IMR-90 (cell line): Measurements from ENCODE around the gene MPP2. TPM values are rescaled to one million over a fixed set of nuclear protein-coding genes. Genes with fewer than 3 reads are reported as not detected.

Experiments
- ATAC-seq: fragments of 200-7000 bp; cut with Tn5 transposase; 2 replicates; pipeline ENCODE4 v1.9.1; 2020; ENCODE audit warnings: low read depth, mild to moderate bottlenecking, moderate library complexity
- BruUV-seq: library from RNA; stranded (reverse); fragments of 400-500 nt; replicated peaks from 2 replicates; lab custom pipeline; 2021; lab: Mats Ljungman, UMichigan
- CTCF ChIA-PET: fragments of 300-600 bp; formaldehyde crosslinking; extraction: SDS; loops from one replicate; lab custom pipeline; 2021; ENCODE audit warnings: antibody characterized with exemption; lab: Yijun Ruan, JAX
- POLR2A ChIA-PET: fragments of 300-600 bp; sonication (Branson Sonifier 250); formaldehyde crosslinking; loops from one replicate; lab custom pipeline; 2022; ENCODE audit warnings: antibody characterized with exemption; ENCODE audit not compliant: unreplicated experiment; lab: Charles Lee
- DNase-seq: peaks from one replicate; pipeline ENCODE4 v3.0.0; 2013
- H2AFZ ChIP-seq: replicated peaks from 2 replicates; pipeline ENCODE3; 2013; ENCODE audit warnings: low read length, mild to moderate bottlenecking; ENCODE audit not compliant: poor library complexity
- H2AK5ac ChIP-seq: 2 replicates; pipeline ENCODE4 v1.6.1; 2013; ENCODE audit warnings: low read depth, low read length, inconsistent platforms
- H2AK9ac ChIP-seq: replicated peaks from 2 replicates; pipeline ENCODE3; 2013; ENCODE audit warnings: mild to moderate bottlenecking, low read depth, low read length, moderate library complexity; ENCODE audit not compliant: poor library complexity
- H2BK120ac ChIP-seq: 2 replicates; pipeline ENCODE4 v1.6.1; 2013; ENCODE audit warnings: low read depth, low read length, inconsistent platforms
- H2BK15ac ChIP-seq: 3 replicates; pipeline ENCODE4 v1.6.1; 2013; ENCODE audit warnings: low read depth, low read length, inconsistent platforms
- H2BK20ac ChIP-seq: 2 replicates; pipeline ENCODE4 v1.6.1; 2013; ENCODE audit warnings: low read depth, mild to moderate bottlenecking, inconsistent platforms, low read length, moderate library complexity
- H2BK5ac ChIP-seq: 2 replicates; pipeline ENCODE4 v1.6.1; 2013; ENCODE audit warnings: mild to moderate bottlenecking, low read depth, low read length, inconsistent platforms; ENCODE audit not compliant: poor library complexity, severe bottlenecking
- H3K14ac ChIP-seq: replicated peaks from 2 replicates; pipeline ENCODE4 v1.6.1; 2013; ENCODE audit warnings: low read depth, low read length, inconsistent platforms
- H3K18ac ChIP-seq: 2 replicates; pipeline ENCODE4 v1.6.1; 2013; ENCODE audit warnings: low read depth, low read length, control low read depth
- H3K23ac ChIP-seq: 2 replicates; pipeline ENCODE4 v1.6.1; 2013; ENCODE audit warnings: low read depth, low read length, inconsistent platforms
- H3K27ac ChIP-seq: 2 replicates; pipeline ENCODE4 v1.5.1; 2013; ENCODE audit warnings: mild to moderate bottlenecking, control low read depth, low read length; ENCODE audit not compliant: insufficient read depth
- H3K27me3 ChIP-seq: 2 replicates; pipeline ENCODE4 v1.6.1; 2013; ENCODE audit warnings: low read length; ENCODE audit not compliant: control insufficient read depth, insufficient read depth
- H3K36me3 ChIP-seq: 2 replicates; pipeline ENCODE4 v1.6.1; 2013; ENCODE audit warnings: low read length, mixed read lengths; ENCODE audit not compliant: control insufficient read depth, insufficient read depth
- H3K4ac ChIP-seq: 2 replicates; pipeline ENCODE4 v1.6.1; 2013; ENCODE audit warnings: low read depth, low read length, inconsistent platforms
- H3K4me1 ChIP-seq: 2 replicates; pipeline ENCODE4 v1.6.1; 2013; ENCODE audit warnings: low read length, mixed read lengths; ENCODE audit not compliant: control insufficient read depth, insufficient read depth
- H3K4me2 ChIP-seq: 2 replicates; pipeline ENCODE4 v1.6.1; 2013; ENCODE audit warnings: low read depth, mild to moderate bottlenecking, control low read depth, low read length, moderate library complexity
- H3K4me3 ChIP-seq: 2 replicates; pipeline ENCODE4 v1.5.1; 2013; ENCODE audit warnings: low read depth, mild to moderate bottlenecking, control low read depth, low read length, moderate library complexity; ENCODE audit not compliant: insufficient read depth
- H3K56ac ChIP-seq: 2 replicates; pipeline ENCODE4 v1.6.1; 2013; ENCODE audit warnings: low read length, inconsistent platforms; ENCODE audit not compliant: insufficient read depth; ENCODE audit errors: extremely low read depth
- H3K79me1 ChIP-seq, 2 experiments: 2 replicates each; pipeline ENCODE4 v1.6.1; 2013; ENCODE audit warnings: low read length in 2 of 2, inconsistent platforms in 1 of 2, low read depth in 1 of 2
- H3K9ac ChIP-seq: 2 replicates; pipeline ENCODE4 v1.6.1; 2013; ENCODE audit warnings: low read depth, low read length, control low read depth
- H3K9me1 ChIP-seq: 2 replicates; pipeline ENCODE4 v1.6.1; 2013; ENCODE audit warnings: low read length, inconsistent platforms; ENCODE audit not compliant: insufficient read depth
- H3K9me3 ChIP-seq: 2 replicates; pipeline ENCODE4 v1.6.1; 2013; ENCODE audit warnings: low read length; ENCODE audit not compliant: control insufficient read depth, insufficient read depth
- H4K20me1 ChIP-seq: 2 replicates; pipeline ENCODE4 v1.6.1; 2013; ENCODE audit warnings: low read length, inconsistent platforms; ENCODE audit not compliant: insufficient read depth
- H4K5ac ChIP-seq: 2 replicates; pipeline ENCODE4 v1.6.1; 2013; ENCODE audit warnings: mild to moderate bottlenecking, low read depth, low read length, control low read depth
- H4K8ac ChIP-seq, 2 experiments: 2 replicates each; pipeline ENCODE4 v1.6.1; 2013; ENCODE audit warnings: low read depth in 2 of 2, low read length in 2 of 2, control low read depth in 1 of 2, inconsistent platforms in 1 of 2
- H4K91ac ChIP-seq: 2 replicates; pipeline ENCODE4 v1.6.1; 2013; ENCODE audit warnings: low read depth, low read length, inconsistent platforms; ENCODE audit not compliant: insufficient read depth
- CEBPB ChIP-seq: IDR thresholded peaks from 2 replicates; pipeline ENCODE4 v1.6.1; 2012; ENCODE audit warnings: low read depth, low read length, improper control_type of control experiment
- CHD1 ChIP-seq: IDR thresholded peaks from 2 replicates; pipeline ENCODE4 v1.6.1; 2012; ENCODE audit warnings: low read depth, low read length, improper control_type of control experiment
- CTCF ChIP-seq: conservative IDR thresholded peaks from 2 replicates; pipeline ENCODE4 v1.5.1; 2012; ENCODE audit warnings: mild to moderate bottlenecking, low read depth, low read length, improper control_type of control experiment
- ELK1 ChIP-seq: fragments of 150-350 bp; IDR thresholded peaks from 2 replicates; pipeline ENCODE4 v1.6.1; 2016; ENCODE audit warnings: low read depth, mild to moderate bottlenecking, low read length, moderate library complexity, borderline replicate concordance
- FOS ChIP-seq: fragments of 150-350 bp; IDR thresholded peaks from 2 replicates; pipeline ENCODE4 v1.6.1; 2016; ENCODE audit warnings: low read depth, low read length
- MAFK ChIP-seq: IDR thresholded peaks from 2 replicates; pipeline ENCODE4 v1.6.1; 2012; ENCODE audit warnings: low read depth, low read length, improper control_type of control experiment
- MAZ ChIP-seq: IDR thresholded peaks from 2 replicates; pipeline ENCODE4 v1.6.1; 2012; ENCODE audit warnings: low read depth, mild to moderate bottlenecking, low read length, improper control_type of control experiment, moderate library complexity, borderline replicate concordance
- MXI1 ChIP-seq: IDR thresholded peaks from 2 replicates; pipeline ENCODE4 v1.6.1; 2012; ENCODE audit warnings: low read depth, mild to moderate bottlenecking, low read length, moderate library complexity, borderline replicate concordance
- NFE2L2 ChIP-seq: fragments of 150-350 bp; IDR thresholded peaks from 2 replicates; pipeline ENCODE4 v1.6.1; 2016; ENCODE audit warnings: low read depth, mild to moderate bottlenecking, low read length
- POLR2A ChIP-seq: IDR thresholded peaks from 2 replicates; pipeline ENCODE4 v1.6.1; 2012; ENCODE audit warnings: mild to moderate bottlenecking, low read depth, low read length
- RCOR1 ChIP-seq: IDR thresholded peaks from 2 replicates; pipeline ENCODE4 v1.6.1; 2012; ENCODE audit warnings: mild to moderate bottlenecking, low read length, improper control_type of control experiment; ENCODE audit not compliant: insufficient replicate concordance
- RFX5 ChIP-seq: IDR thresholded peaks from 2 replicates; pipeline ENCODE4 v1.8.0; 2012; ENCODE audit warnings: low read depth, mild to moderate bottlenecking, low read length, moderate library complexity
- SMC3 ChIP-seq: fragments of 150-350 bp; IDR thresholded peaks from 2 replicates; pipeline ENCODE4 v1.6.1; 2016; ENCODE audit warnings: low read depth, mild to moderate bottlenecking, antibody characterized with exemption, low read length, moderate library complexity
- USF2 ChIP-seq: fragments of 150-350 bp; IDR thresholded peaks from 2 replicates; pipeline ENCODE4 v1.6.1; 2017; ENCODE audit warnings: mild to moderate bottlenecking, antibody characterized with exemption, low read length, low read depth
- WGBS, 2 experiments: methylation state at CpG; one replicate each; pipeline versions ENCODE4 v1.1.5 to v1.1.7; 2013; ENCODE audit warnings: missing lambda C conversion rate in 2 of 2; ENCODE audit not compliant: insufficient read length in 1 of 2; ENCODE audit errors: extremely low coverage in 2 of 2; 5-methylcytosine and 5-hydroxymethylcytosine counted together
- dilution Hi-C: fragments of 300-500 bp; cut with HindIII; formaldehyde crosslinking; loops from one replicate; pipeline ENCODE4 v1.14.3; 2018; ENCODE audit warnings: low sequenced_read_pairs; ENCODE audit not compliant: unreplicated experiment
- in situ Hi-C: fragments of 300-500 bp; cut with MboI; formaldehyde crosslinking; loops from 3 replicates; pipeline ENCODE4 v1.14.3; 2019; ENCODE audit warnings: low sequenced_read_pairs, inconsistent platforms, mixed read lengths
- intact Hi-C: fragments of 100-400 bp; cut with micrococcal nuclease; formaldehyde crosslinking; loops from 2 replicates; pipeline ENCODE4 v1.10.0; 2022
- polyA plus RNA-seq, 3 experiments: library from polyadenylated mRNA; depleted of rRNA; stranded (reverse); fragments of >200 nt; gene quantifications; 2 replicates each; pipeline ENCODE4 v1.2.3, GENCODE V29; 2012; ENCODE audit warnings: low replicate concordance in 1 of 3
- total RNA-seq: library from RNA; depleted of rRNA; stranded (reverse); fragments of >200 nt; gene quantifications from 2 replicates; pipeline ENCODE4 v1.2.3, GENCODE V29; 2012

Gene MPP2
- total and polyA plus RNA-seq, 2 of the 4 experiments (the other 2 are of a cell fraction): 3.2 to 3.8 TPM

GRCh38 chr17:43907998-43908721, 824 bp upstream of the MPP2 start:
- Histone ChIP-seq H3K27me3 (peaks cover 20% of the 10 kb centered on the region), H3K56ac (no peak overlapping the region), H2AFZ (peak overlapping the region; percentile 95), H3K4me3 (peak overlapping the region; percentile 57), H3K9ac (no peak overlapping the region), H4K20me1 (peaks cover 8% of the 10 kb centered on the region), H2BK20ac (no peak overlapping the region), H4K91ac (no peak overlapping the region), H3K18ac (no peak overlapping the region), H3K23ac (no peak overlapping the region), H2AK5ac (no peak overlapping the region), H3K14ac (no peak overlapping the region), H3K36me3 (no peaks in the 10 kb centered on the region), H2BK15ac (no peak overlapping the region), H3K4me1 (peaks cover 6% of the 10 kb centered on the region), H4K5ac (no peak overlapping the region), H3K9me3 (no peaks in the 10 kb centered on the region), H2AK9ac (no peak overlapping the region), H3K4ac (no peak overlapping the region), H3K79me1 (no peaks in the 10 kb centered on the region), H2BK5ac (no peak overlapping the region), H3K4me2 (peak overlapping the region; percentile 98), H3K9me1 (0 out of 2 replicates have a peak, but pooled peaks cover 4% of the 10 kb centered on the region), H3K27ac (no peak overlapping the region), H4K8ac (no peak overlapping the region; a peak in 2 of 4 replicates), H2BK120ac (no peak overlapping the region)
- WGBS, 2 experiments: 12% methylated on average over 15 of the region's 26 CpGs; no CpG with 5 or more reads in 1 of the 2 experiments
- no TSS peak for BruUV-seq
- intact Hi-C loops (no loop called here), in situ Hi-C loops (no loop called here), dilution Hi-C loops (no loop called here)
- POLR2A ChIA-PET: no interaction called here
- ATAC-seq: peak; percentile 83
- CTCF ChIA-PET: interaction anchor here (1.2 kb wide), 1 partner anchor 36 kb away, joined by 4 read pairs; no protein-coding TSS in a partner anchor
- TF ChIP-seq CTCF: no peak
- TF ChIP-seq FOS: no peak
- TF ChIP-seq RFX5: no peak
- TF ChIP-seq CHD1: no peak
- TF ChIP-seq CEBPB: no peak
- no peak for TF ChIP-seq USF2
- TF ChIP-seq MAFK: no peak
- no peak for TF ChIP-seq MAZ
- TF ChIP-seq MXI1: no peak
- TF ChIP-seq SMC3: no peak
- no peak for TF ChIP-seq RCOR1
- no peak for TF ChIP-seq POLR2A
- no peak for TF ChIP-seq ELK1
- TF ChIP-seq NFE2L2: no peak
- DNase-seq: peak; percentile 65
